SK-N-SH (cell line): Measurements from ENCODE around the gene SCGN.

ENCODE experiments used
- CTCF ChIP-seq: fragments of 200-600 bp; sonication (generic); IDR thresholded peaks from 2 replicates; pipeline ENCODE4 v1.6.1; 2017; ENCODE audit warnings: antibody characterized with exemption, mild to moderate bottlenecking, moderate library complexity
- RFX5 ChIP-seq: IDR thresholded peaks from 2 replicates; pipeline ENCODE4 v1.6.1; 2012; ENCODE audit warnings: mild to moderate bottlenecking, improper control_type of control experiment, low read length
- TAF1 ChIP-seq: IDR thresholded peaks from 2 replicates; pipeline ENCODE4 v1.6.1; 2012; ENCODE audit warnings: low read depth, mild to moderate bottlenecking, low read length, moderate library complexity, borderline replicate concordance

DNA sequence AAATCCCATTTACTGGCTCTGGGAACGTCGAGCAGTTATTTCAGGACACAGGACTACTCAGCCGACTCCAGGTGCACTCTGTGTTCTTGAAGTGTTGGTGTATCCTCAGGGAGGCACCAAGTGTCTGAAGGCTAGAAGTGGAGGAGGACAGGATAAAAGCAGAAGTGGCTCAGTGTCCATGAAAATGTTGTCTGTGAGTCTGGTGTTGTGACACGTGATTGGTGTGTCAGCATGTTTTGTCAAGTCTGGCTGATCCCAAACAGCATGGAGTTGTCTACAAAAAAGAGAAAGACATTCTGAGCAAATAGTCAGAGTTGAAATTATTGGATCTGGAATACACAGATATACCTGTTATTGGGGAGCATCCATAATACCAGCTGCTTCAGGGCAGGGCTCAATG is 30.3 kb downstream of the SCGN start:
- TF ChIP-seq TAF1 (no peak), CTCF (no peak), RFX5 (no peak)
